A549 (cell line): ENCODE measurements around the gene RAB1B.

Source experiments
- CEBPB ChIP-seq, 2 experiments: fragments of >200 bp in 1 of 2; sonication (Bioruptor Twin) in 1 of 2; formaldehyde crosslinking in 1 of 2; IDR thresholded peaks; 2 replicates each; pipeline ENCODE4 v1.6.1; 2012 to 2016
- CTCF ChIP-seq: fragments of >200 bp; sonication (Bioruptor Twin); formaldehyde crosslinking; IDR thresholded peaks from 3 replicates; pipeline ENCODE4 v1.5.1; 2016
- EP300 ChIP-seq, 2 experiments: fragments of >200 bp; sonication (Bioruptor Twin); formaldehyde crosslinking; IDR thresholded peaks; 2 replicates in 1 of 2; 3 replicates in 1 of 2; pipeline ENCODE4 v1.6.1; 2016 to 2017
- JUN ChIP-seq, 2 experiments: fragments of >200 bp; sonication (Bioruptor Twin); formaldehyde crosslinking; IDR thresholded peaks; 2 replicates in 1 of 2; 3 replicates in 1 of 2; pipeline ENCODE4 v1.6.1; 2016 to 2017
- PBX3 ChIP-seq: IDR thresholded peaks from 2 replicates; pipeline ENCODE4 v1.6.1; 2012
- POLR2A ChIP-seq: IDR thresholded peaks from 2 replicates; pipeline ENCODE4 v1.6.1; 2012; ENCODE audit warnings: mild to moderate bottlenecking, low read length
- RCOR1 ChIP-seq: fragments of 150-350 bp; IDR thresholded peaks from 2 replicates; pipeline ENCODE4 v1.6.1; 2014; ENCODE audit warnings: antibody characterized with exemption, low read length, low read depth

DNA sequence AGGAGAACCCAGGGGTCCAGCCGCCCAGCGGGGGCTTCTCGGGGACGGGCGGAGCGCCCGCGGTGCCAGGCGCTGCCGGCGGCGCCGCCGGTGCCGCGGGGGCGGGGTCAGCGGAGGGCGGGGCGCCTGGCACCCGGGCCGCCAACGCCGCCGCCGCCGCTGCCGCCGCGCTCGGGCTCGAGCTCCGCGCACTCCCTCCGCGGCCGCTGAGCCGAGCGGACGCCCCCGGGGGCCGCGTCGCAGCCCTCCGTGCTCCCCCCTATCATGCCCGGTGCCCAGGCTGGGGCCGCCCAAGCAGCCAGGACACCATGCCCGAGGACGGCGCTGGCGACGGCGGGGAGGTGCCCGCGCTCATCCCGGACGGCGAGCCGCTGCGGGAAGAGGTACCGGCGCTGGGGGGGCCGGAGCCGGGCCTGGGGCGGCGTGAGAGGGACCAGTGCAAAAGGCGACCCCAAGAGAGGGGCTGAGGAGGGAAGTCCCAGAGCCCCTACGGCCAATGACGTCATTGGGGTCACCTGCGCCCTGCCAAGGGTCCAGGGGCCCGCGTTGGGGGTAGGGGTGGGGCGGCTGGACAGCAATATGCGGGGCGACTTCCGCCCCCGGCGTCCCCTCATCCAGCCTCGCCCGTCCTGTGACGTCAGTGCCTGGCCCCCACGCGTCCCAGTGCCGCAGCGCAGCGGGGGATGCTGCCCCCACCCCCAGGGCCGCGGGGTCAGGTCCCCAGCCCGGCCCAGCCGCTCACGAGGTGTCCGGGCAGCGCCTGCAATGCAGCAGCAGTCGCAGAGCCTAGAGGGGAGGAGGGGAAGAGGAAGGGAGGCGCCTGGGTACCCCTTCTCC, 23.5 kb downstream of the RAB1B start, which contains the start of gene TMEM151A:
- TF ChIP-seq POLR2A: no peak
- TF ChIP-seq JUN (IDR thresholded peaks at IDR 0.05): no peak
- TF ChIP-seq EP300 (IDR thresholded peaks at IDR 0.05): no peak
- TF ChIP-seq PBX3: no peak
- no peak for TF ChIP-seq CEBPB (IDR thresholded peaks at IDR 0.05)
- TF ChIP-seq RCOR1: no peak
- TF ChIP-seq CTCF: no peak
